OCI-LY7 (cell line): ENCODE measurements around the gene JPT2.

Experiments used
- CTCF ChIP-seq: fragments of 200-600 bp; sonication (generic); conservative IDR thresholded peaks from 2 replicates; pipeline ENCODE4 v1.5.1; 2014; ENCODE audit warnings: mild to moderate bottlenecking, antibody characterized with exemption, low read length, moderate library complexity, mixed read lengths
- EZH2phosphoT487 ChIP-seq: fragments of 200-600 bp; sonication (generic); IDR thresholded peaks from 2 replicates; pipeline ENCODE4 v1.6.1; 2018; ENCODE audit warnings: low read depth, borderline replicate concordance, mild to moderate bottlenecking, mixed run types, antibody characterized with exemption, low read length, moderate library complexity, mixed read lengths

- no peak for TF ChIP-seq CTCF
- TF ChIP-seq EZH2phosphoT487, result no peak
These were observed 44.8 kb upstream of the JPT2 start for GRCh38 chr16:1633310-1633709.
